Activated T-cell treated with anti-CD3 and anti-CD28 coated beads, Interleukin-2, amount 50 U/mL, for 24 hours (primary cell): Measurements from ENCODE around the gene HSD17B12.

ENCODE experiments used
- DNase-seq: peaks from one replicate; pipeline ENCODE4 v3.0.0-alpha.2; 2020
- H3K27ac Mint-ChIP-seq: 2 replicates; pipeline ENCODE4 v1.8.0; 2020; ENCODE audit warnings: mild to moderate bottlenecking, mixed read lengths
- H3K27me3 Mint-ChIP-seq: 2 replicates; pipeline ENCODE4 v1.8.0; 2020; ENCODE audit warnings: mixed read lengths
- H3K36me3 Mint-ChIP-seq: 2 replicates; pipeline ENCODE4 v1.8.0; 2020; ENCODE audit warnings: low read depth, mixed read lengths
- H3K4me1 Mint-ChIP-seq: 2 replicates; pipeline ENCODE4 v1.8.0; 2020; ENCODE audit warnings: low read depth, mixed read lengths
- H3K4me3 Mint-ChIP-seq: 2 replicates; pipeline ENCODE4 v1.8.0; 2020; ENCODE audit warnings: mild to moderate bottlenecking, moderate library complexity, mixed read lengths
- H3K9me3 Mint-ChIP-seq: 2 replicates; pipeline ENCODE4 v1.8.0; 2020; ENCODE audit warnings: mixed read lengths

HSD17B12 gene

GRCh38 chr11:43903969-43904368 lies 223.4 kb downstream of the HSD17B12 start:
- Mint-ChIP-seq H3K36me3 (peaks cover 89% of the 10 kb centered on the region), H3K4me1 (peaks cover 23% of the 10 kb centered on the region), H3K4me3 (no peak overlapping the region)

DNA sequence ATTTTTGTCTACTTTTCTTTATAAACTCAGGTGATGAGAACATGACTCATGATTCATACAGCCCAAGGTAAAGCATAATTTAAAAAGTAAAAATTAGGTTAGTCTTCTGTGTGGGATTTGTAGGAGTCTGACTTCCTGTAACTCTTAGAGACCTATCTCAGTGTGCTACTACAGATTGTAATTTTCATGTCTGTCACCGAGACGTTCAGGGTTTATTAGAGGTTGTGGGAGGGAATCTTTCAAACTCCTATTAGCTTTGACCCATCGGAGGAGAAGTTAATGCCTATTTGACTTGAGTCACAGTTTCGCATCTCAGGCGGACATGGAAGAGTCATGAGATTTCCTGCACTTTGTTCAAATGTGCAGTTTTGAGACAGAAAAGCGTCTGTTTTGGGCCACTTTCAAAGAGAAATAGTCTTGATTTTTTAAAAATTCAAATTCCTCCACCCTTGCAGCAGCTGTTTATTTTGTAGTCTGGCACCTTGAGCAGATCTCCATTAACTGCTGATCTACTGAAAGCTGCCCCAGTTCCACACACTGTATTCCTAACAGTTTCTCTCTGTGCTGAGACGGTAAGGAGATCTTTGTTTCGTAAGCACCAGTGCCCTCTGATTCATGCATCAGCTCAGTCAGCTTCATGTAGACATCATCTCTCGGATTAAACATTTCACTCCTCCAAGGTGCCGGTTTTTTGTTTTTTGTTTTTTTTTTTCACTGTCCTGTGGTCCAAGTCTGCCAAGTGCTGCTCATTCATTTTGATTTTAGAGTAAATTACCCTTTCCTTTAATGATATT lies 224.4 kb downstream of the HSD17B12 start:
- Mint-ChIP-seq H3K27ac (no peak overlapping the region), H3K27me3 (no peaks in the 10 kb centered on the region), H3K9me3 (no peaks in the 10 kb centered on the region)

More at GRCh38 chr11:43903969-43904368, 223.4 kb downstream of the HSD17B12 start:
- H3K9me3 Mint-ChIP-seq, result no peaks in the 10 kb centered on the region
- no peak overlapping the region for H3K27ac Mint-ChIP-seq
- DNase-seq, result no peak
- H3K27me3 Mint-ChIP-seq, result no peaks in the 10 kb centered on the region

DNA sequence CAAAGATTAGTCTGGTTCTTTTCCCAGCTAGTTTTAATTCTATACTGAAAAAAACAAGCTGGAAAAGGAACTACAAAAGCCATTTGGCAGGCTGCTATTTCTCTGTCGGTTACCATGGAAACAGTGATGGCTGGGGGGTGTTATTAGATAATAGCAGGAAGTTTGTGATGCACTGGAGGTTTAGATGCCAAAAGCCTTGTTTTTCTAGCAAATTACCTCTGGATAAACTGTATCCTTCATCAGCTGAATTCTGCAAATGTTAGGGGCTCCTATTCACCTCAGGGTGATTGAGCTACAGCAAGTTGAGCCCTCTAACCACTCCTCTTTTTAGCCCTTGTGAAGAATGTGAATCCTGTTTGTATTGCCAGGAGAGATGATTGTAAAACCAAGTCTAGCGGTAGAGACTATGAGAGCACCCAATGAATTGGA lies 225.3 kb downstream of the HSD17B12 start:
- no peak overlapping the region for H3K4me3 Mint-ChIP-seq
- DNase-seq, result no peak
- H3K36me3 Mint-ChIP-seq, result peaks cover 93% of the 10 kb centered on the region
- no peak overlapping the region for H3K27ac Mint-ChIP-seq
- H3K9me3 Mint-ChIP-seq, result no peaks in the 10 kb centered on the region
- peaks cover 23% of the 10 kb centered on the region for H3K4me1 Mint-ChIP-seq
- H3K27me3 Mint-ChIP-seq, result no peaks in the 10 kb centered on the region

More for the DNA sequence above, 224.4 kb downstream of the HSD17B12 start:
- no peak for DNase-seq
- Mint-ChIP-seq H3K4me3 (no peak overlapping the region), H3K36me3 (peaks cover 91% of the 10 kb centered on the region), H3K4me1 (peaks cover 23% of the 10 kb centered on the region)
